ENCODE data around the gene UNKL. TPM values are rescaled to one million over a fixed set of nuclear protein-coding genes. Genes with fewer than 3 reads are reported as not detected.

The UNKL gene
- total RNA-seq, 4 donors from 2014 or later, result 31.8 to 38.8 (median 35.8) TPM

GRCh38 chr16:1451702-1452392 is 37.3 kb upstream of the UNKL start:
- DNase-seq, result no peak

GRCh38 chr16:1450841-1451240 is 36.3 kb upstream of the UNKL start:
- no peak for TF ChIP-seq POLR2A (IDR thresholded peaks at IDR 0.05)
- TF ChIP-seq CTCF (IDR thresholded peaks at IDR 0.05 in 4 of 5, conservative IDR thresholded peaks at IDR 0.05 in 1 of 5), result no peak
- H3K9me3 ChIP-seq, result no peaks in the 10 kb centered on the region

More at GRCh38 chr16:1451702-1452392, 37.3 kb upstream of the UNKL start:
- Histone ChIP-seq H3K9me3 (no peaks in the 10 kb centered on the region), H3K36me3 (peaks cover 0 to 95% of the 10 kb centered on the region in 2 donors), H3K27me3 (no peaks in the 10 kb centered on the region), H3K4me3 (no peak overlapping the region), H3K4me1 (no peaks in the 10 kb centered on the region), H3K27ac (no peak overlapping the region)
- intact Hi-C loops (cut with DNase I; ENCODE audit: low total_unique reads), result no loop called here
- in situ Hi-C loops (cut with MboI; ENCODE audit: low sequenced_read_pairs in 4 of 4), result no loop called here
- no peak for ATAC-seq
- TF ChIP-seq POLR2A (IDR thresholded peaks at IDR 0.05) (no peak), CTCF (IDR thresholded peaks at IDR 0.05 in 4 of 5, conservative IDR thresholded peaks at IDR 0.05 in 1 of 5) (no peak)

GRCh38 chr16:1450218-1450617 is 35.7 kb upstream of the UNKL start:
- in situ Hi-C loops (cut with MboI; ENCODE audit: low sequenced_read_pairs in 4 of 4) (no loop called here), intact Hi-C loops (cut with DNase I; ENCODE audit: low total_unique reads) (no loop called here)

More at GRCh38 chr16:1450841-1451240, 36.3 kb upstream of the UNKL start:
- Histone ChIP-seq H3K27me3 (no peaks in the 10 kb centered on the region), H3K4me3 (no peak overlapping the region), H3K4me1 (no peaks in the 10 kb centered on the region), H3K27ac (no peak overlapping the region), H3K36me3 (peaks cover 0 to 97% of the 10 kb centered on the region in 2 donors)
- in situ Hi-C loops (cut with MboI; ENCODE audit: low sequenced_read_pairs in 4 of 4), result no loop called here
- DNase-seq, result no peak
- intact Hi-C loops (cut with DNase I; ENCODE audit: low total_unique reads), result no loop called here
- no peak for ATAC-seq

GRCh38 chr16:1449201-1449788 is 34.8 kb upstream of the UNKL start:
- in situ Hi-C loops (cut with MboI; ENCODE audit: low sequenced_read_pairs in 4 of 4), result no loop called here
- Histone ChIP-seq H3K4me1 (no peaks in the 10 kb centered on the region), H3K36me3 (peaks cover 0 to 87% of the 10 kb centered on the region in 2 donors), H3K9me3 (no peaks in the 10 kb centered on the region), H3K4me3 (no peak overlapping the region), H3K27ac (no peak overlapping the region), H3K27me3 (no peaks in the 10 kb centered on the region)
- intact Hi-C loops (cut with DNase I; ENCODE audit: low total_unique reads), result no loop called here
- DNase-seq (no peak), ATAC-seq (no peak)
- no peak for TF ChIP-seq CTCF (IDR thresholded peaks at IDR 0.05 in 4 of 5, conservative IDR thresholded peaks at IDR 0.05 in 1 of 5)
- no peak for TF ChIP-seq POLR2A (IDR thresholded peaks at IDR 0.05)

More at GRCh38 chr16:1450218-1450617, 35.7 kb upstream of the UNKL start:
- Histone ChIP-seq H3K36me3 (peaks cover 0 to 97% of the 10 kb centered on the region in 2 donors), H3K27me3 (no peaks in the 10 kb centered on the region), H3K9me3 (no peaks in the 10 kb centered on the region), H3K27ac (no peak overlapping the region), H3K4me1 (no peaks in the 10 kb centered on the region), H3K4me3 (no peak overlapping the region)
- DNase-seq, result no peak
- no peak for ATAC-seq
- no peak for TF ChIP-seq CTCF (IDR thresholded peaks at IDR 0.05 in 4 of 5, conservative IDR thresholded peaks at IDR 0.05 in 1 of 5)
- no peak for TF ChIP-seq POLR2A (IDR thresholded peaks at IDR 0.05)
